Activated gamma-delta T cell treated with Interleukin-2 at 50 U/mL for 16 hours (primary cell): ENCODE measurements around the gene TSPEAR.
"Not testable (repeated sequence)": the region's sequence is repeated elsewhere in the genome, so short reads cannot be mapped to it uniquely, and the experiment has no call there.

Experiments
- DNase-seq: peaks from one replicate; pipeline ENCODE4 v3.0.0-alpha.2; 2020

Gene TSPEAR

GRCh38 chr21:44600118-44600978, 111.0 kb downstream of the TSPEAR start, which contains the start of gene KRTAP10-7:
Gene KRTAP10-7, plus strand, starts transcription at chr21:44600597. Its CDS starts 25 bp downstream, at chr21:44600622.
- not testable (repeated sequence) for DNase-seq

- DNase-seq = no peak
Measured at GRCh38 chr21:44599264-44600029, 111.9 kb downstream of the TSPEAR start.

DNA sequence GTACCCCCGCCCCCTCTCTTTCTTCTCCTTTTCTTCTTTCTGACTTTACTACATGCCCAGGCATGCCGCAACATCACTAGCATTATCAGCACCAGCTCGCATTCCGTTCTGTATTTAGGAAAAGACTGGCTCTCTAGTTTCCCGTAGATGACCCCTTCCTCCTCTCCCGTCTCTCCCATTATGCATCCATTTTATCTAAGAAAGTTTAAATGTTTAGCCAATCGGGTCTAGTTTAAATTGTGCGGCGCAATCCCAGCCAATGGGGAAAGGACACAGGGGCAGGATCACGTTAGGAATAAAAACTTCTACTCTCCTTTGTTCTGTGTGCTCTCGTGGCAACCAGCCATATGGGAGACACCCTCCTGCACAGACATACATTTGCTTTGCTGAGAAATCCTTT, 113.3 kb downstream of the TSPEAR start:
- no peak for DNase-seq

- no peak for DNase-seq
Measured at GRCh38 chr21:44596068-44596725, 115.2 kb downstream of the TSPEAR start.

- DNase-seq = no peak
Measured at GRCh38 chr21:44595524-44595923, 115.8 kb downstream of the TSPEAR start.

GRCh38 chr21:44594406-44594916, 116.9 kb downstream of the TSPEAR start:
- no peak for DNase-seq

DNA sequence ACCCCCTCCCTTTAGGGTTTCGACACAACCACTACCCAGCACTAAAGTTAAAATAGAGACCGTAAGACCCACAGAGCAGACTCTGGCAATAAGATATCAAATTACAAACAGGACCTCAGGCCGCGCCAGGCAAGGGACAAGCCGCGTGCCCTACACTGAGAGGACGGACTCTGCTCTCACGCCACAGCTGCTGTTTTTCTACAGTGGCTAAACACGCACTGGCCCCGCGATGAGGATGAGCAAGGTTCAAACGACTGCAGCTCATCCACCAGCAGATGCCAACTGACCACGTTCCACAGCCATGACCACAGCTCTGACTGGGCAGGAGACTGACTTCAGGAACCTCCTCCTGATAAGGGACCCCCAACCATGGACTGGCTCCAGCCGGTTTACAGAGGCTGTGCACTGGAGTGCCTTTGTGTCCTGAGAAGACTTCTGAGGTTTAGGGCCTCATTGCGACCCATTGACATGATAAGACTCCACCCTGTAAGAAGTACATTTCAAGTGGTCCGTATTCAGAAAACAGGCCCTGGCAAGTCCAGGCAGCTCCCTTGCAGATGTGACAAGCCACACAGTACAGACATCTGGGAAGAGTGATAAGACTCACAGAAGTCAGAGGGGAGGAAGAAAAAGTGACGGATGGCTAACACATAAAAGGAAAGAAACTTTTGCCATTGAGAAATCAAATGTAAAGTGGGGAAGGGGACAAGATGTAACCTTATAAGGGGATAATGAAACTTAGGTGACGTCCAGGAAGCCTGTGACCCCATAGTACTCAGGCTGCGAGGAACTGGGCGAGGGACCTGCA, 117.6 kb downstream of the TSPEAR start:
- no peak for DNase-seq

GRCh38 chr21:44592446-44593311, 118.7 kb downstream of the TSPEAR start, which contains the start of gene KRTAP10-6:
Gene KRTAP10-6, minus strand, starts transcription at chr21:44592505. Its CDS starts 21 bp downstream, at chr21:44592484.
- DNase-seq = no peak

- not testable (repeated sequence) for DNase-seq
Measured at GRCh38 chr21:44591801-44592130, 119.6 kb downstream of the TSPEAR start.

DNA sequence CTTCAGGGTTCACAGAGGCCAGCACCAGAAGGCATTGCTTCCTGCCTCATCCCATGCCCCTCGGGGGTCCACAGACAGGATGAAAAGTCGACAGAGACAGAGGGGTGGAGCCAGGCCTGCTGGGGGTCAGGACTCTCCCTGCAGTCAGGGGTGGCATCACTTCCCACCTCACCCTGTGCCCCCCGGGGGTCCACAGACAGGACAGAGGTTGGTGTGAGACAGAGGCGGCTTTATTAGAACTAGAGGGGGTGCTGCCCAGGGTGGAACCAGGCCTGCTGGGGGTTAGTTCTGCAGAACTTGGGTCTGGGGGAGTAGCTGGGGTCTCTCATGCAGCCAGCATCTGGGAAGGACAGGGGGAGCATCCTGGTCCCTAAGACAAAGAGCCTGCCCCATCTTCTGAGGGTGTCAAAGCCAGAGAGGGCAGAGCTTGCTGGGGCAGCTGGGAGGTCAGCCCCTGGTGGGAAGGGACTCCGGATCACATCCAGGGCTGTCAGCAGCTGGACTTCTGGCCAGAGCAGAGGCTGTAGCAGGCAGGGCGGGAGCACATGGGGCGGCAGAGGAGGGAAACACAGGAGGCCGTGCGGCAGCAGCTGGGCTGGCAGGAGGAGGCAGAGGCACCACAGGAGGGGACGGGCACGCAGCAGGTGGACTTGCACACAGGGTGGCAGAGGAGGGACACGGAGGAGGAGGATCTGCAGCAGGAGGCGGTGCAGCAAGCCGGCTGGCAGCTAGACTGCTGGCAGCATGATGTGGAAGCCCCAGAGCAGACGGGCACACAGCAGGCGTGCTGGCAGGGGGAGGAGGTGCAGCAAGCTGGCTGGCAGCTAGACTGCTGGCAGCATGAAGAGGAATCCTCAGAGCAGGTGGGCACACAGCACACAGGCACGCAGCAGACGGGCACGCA, 120.2 kb downstream of the TSPEAR start:
- not testable (repeated sequence) for DNase-seq

DNA sequence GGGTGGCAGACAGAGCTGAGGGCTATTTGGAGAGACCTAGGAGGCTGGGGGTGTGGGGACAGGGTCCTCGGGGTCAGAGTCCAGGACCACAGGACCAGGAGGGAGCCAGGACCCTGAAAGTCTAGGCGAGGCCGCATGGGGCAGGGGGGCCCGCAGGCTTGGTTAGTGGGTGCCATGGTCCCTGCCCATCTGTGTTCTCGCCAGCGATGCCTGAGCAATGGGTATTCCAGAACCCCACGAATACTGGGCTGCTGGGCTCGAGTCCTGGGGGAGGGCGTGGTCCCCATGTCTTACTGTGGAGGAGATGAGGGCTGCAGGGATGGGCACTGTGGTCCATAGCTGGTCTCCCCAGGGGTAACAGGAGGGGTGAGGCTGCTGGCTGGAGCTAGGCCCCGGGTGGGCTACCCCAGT, 121.1 kb downstream of the TSPEAR start:
- DNase-seq = no peak

DNA sequence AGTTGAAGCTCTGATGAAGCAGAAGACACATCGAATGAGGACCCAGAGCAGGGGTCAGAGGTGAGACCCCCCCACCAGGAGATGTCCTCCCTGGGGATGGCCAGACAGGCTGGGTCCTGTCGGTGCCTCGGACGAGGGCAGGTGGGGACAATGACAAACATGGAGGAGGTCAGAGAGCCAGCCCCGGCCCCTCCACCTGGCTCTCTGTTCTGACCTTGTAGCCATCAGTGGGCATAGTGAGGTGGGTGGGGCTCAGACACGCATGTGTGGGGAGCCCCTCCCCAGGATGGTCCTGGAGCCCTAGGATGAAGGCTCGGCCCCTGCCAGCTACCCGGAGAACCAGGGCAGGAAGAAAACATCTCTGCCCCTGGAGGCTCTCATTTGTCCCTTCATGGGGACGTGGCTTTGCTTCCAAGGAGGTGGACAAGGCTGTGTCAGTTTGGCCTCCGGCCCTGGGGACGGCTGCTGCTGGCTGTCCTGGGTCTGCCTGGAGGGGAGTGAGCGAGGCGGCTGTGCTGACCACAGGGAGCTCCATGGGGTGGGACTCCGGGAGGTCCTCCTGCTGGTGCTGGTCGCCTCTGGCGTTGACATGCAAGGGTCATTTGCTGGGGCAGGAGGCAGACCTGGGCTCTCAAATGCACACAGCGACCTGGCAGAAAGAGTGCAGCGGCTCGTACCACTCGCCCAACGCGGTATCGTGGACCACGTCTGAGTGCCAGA, 121.6 kb downstream of the TSPEAR start:
- no peak for DNase-seq

- no peak for DNase-seq
Measured at GRCh38 chr21:44589094-44589493, 122.3 kb downstream of the TSPEAR start.

GRCh38 chr21:44585892-44586291, 125.5 kb downstream of the TSPEAR start:
- no peak for DNase-seq

DNA sequence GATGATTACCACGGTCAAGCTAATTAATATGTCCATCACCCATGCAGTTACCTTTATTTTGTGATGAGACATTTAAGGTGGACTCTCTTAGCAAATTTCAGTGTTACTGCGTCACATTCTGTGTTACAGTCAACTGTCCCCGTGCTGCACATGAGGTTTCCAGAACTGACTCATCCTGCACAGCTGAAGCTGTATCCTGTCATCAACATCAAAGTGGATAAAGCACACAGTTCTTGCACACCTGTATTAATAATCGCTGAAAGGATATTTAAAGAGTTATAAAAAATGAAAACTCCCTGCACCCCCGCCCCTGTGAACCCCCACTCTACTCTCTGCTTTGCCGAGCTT, 127.6 kb downstream of the TSPEAR start:
- no peak for DNase-seq

- DNase-seq = no peak
Measured at GRCh38 chr21:44583089-44583799, 128.1 kb downstream of the TSPEAR start.

DNA sequence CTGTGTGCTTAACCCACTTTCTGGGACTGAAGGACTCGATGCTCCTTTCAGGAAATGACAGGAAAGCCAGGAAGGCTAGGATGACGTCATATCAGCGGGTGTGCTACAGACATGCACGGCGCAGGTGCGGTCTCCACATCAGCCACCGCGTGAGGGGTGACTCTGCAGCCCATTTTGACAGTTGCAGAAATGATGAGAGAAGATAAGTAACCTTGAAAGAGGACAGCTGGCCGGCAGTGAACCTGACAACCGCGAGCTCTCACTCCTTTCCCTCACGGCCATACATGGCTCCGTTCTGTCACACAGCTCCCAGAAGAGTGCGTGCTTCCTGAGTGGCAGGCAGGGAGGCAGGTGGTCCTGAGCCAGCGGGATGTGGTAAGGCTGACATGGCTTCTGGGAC, 129.3 kb downstream of the TSPEAR start:
- DNase-seq = no peak

DNA sequence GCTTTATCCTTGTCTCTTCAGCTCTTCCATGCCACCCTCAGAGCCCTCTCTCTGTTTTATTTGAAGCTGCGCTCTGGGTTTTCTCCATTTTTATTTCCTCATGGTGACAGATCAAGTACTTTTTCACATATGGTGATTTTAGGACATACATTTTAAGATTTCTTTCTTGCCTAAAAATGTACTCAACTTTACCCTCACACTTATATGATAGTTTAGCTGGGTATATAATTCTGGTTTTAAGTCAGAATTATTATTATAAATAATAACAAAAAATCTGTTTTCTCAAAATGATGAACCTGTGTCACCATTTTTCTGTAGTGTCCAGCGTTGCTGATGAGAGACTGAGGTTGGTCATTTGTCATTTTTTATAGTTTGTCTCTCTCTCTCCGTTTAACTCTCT, 130.2 kb downstream of the TSPEAR start:
- no peak for DNase-seq
